Esophagus squamous epithelium (tissue), 5 donors: ENCODE measurements around the gene C19orf18. TPM values are rescaled to one million over a fixed set of nuclear protein-coding genes. Genes with fewer than 3 reads are reported as not detected.
A peak's percentile ranks its signal among the peaks of the same experiment; 100 is the strongest.

Source experiments
- DNase-seq: peaks from one replicate; lab custom pipeline; 2025; lab: John Stamatoyannopoulos, UW
- H3K27ac ChIP-seq, 4 donors: fragments of 200-600 bp; sonication (generic); one replicate each; pipeline ENCODE4 v1.5.1; 2016 to 2019; ENCODE audit warnings: mild to moderate bottlenecking in 1 of 4
- H3K27me3 ChIP-seq, 4 donors: fragments of 200-600 bp; sonication (generic); 1 replicate in 3 of 4; 2 replicates in 1 of 4; pipeline versions ENCODE4 v1.5.1 to v1.6.0; 2017 to 2021; ENCODE audit warnings: antibody characterized with exemption in 1 of 4
- H3K36me3 ChIP-seq, 3 donors: fragments of 200-600 bp; sonication (generic); one replicate each; pipeline ENCODE4 v1.5.1; 2016 to 2019
- H3K4me1 ChIP-seq, 3 donors: fragments of 200-600 bp; sonication (generic); one replicate each; pipeline ENCODE4 v1.5.1; 2017 to 2019
- H3K4me3 ChIP-seq, 4 donors: fragments of 200-600 bp; sonication (generic); 1 replicate in 3 of 4; 2 replicates in 1 of 4; pipeline ENCODE4 v1.5.1; 2016 to 2019; ENCODE audit warnings: mild to moderate bottlenecking in 2 of 4, moderate library complexity in 1 of 4
- H3K9me3 ChIP-seq, 3 donors: fragments of 200-600 bp; sonication (generic); one replicate each; pipeline ENCODE4 v1.5.1; 2016 to 2019
- CTCF ChIP-seq, 6 experiments: fragments of 450-650 bp in 4 of 6; fragments of 200-600 bp in 2 of 6; sonication (generic) in 2 of 6; IDR thresholded peaks; one replicate each; pipeline ENCODE4 v1.5.1; 2016 to 2019; ENCODE audit warnings: antibody characterized with exemption in 6 of 6, mild to moderate bottlenecking in 4 of 6, moderate library complexity in 4 of 6
- POLR2A ChIP-seq, 4 donors: fragments of 450-650 bp; IDR thresholded peaks; one replicate each; pipeline ENCODE4 v1.6.1; 2017; ENCODE audit warnings: antibody characterized with exemption in 4 of 4, mild to moderate bottlenecking in 4 of 4, moderate library complexity in 3 of 4
- WGBS, 2 donors: methylation state at CpG; one replicate each; pipeline ENCODE4 v1.1.5; 2018; 5-methylcytosine and 5-hydroxymethylcytosine counted together
- intact Hi-C: fragments of 100-400 bp; cut with DNase I; formaldehyde crosslinking; loops from one replicate; pipeline ENCODE4 v1.15.0; 2022
- total RNA-seq, 4 donors: library from RNA; depleted of rRNA; stranded (reverse); fragments of >200 nt; gene quantifications; one replicate each; pipeline ENCODE4 v1.1.0, GENCODE V29; 2016
- donor health status: DM: yes; HTN: yes; CAD: no.

The C19orf18 gene
- total RNA-seq, 4 donors from 2014 or later: 0.44 to 0.57 TPM; not detected in 2

- Histone ChIP-seq H3K4me1 (peaks cover 2 to 9% (median 6%) of the 10 kb centered on the region in 3 donors), H3K27ac (no peak overlapping the region), H3K27me3 (no peaks in the 10 kb centered on the region), H3K4me3 (no peak overlapping the region), H3K9me3 (peaks cover 0 to 89% (median 65%) of the 10 kb centered on the region in 3 donors), H3K36me3 (peaks cover 14 to 83% (median 34%) of the 10 kb centered on the region in 3 donors)
- no peak for DNase-seq
- 88 to 100% methylated on average over 3 of the region's 3 CpGs for WGBS, 2 donors
- intact Hi-C loops: no loop called here
- TF ChIP-seq POLR2A (IDR thresholded peaks at IDR 0.05): no peak
- TF ChIP-seq CTCF (IDR thresholded peaks at IDR 0.05): no peak
Measured at GRCh38 chr19:57941593-57941992, 32.7 kb downstream of the C19orf18 start.

- Histone ChIP-seq H3K4me1 (peaks cover 0 to 10% (median 0%) of the 10 kb centered on the region in 3 donors), H3K36me3 (peaks cover 0 to 67% (median 0%) of the 10 kb centered on the region in 3 donors), H3K9me3 (peaks cover 0 to 98% (median 74%) of the 10 kb centered on the region in 3 donors), H3K4me3 (peak overlapping the region in 1 of 4 donors; percentile 77), H3K27ac (no peak overlapping the region), H3K27me3 (no peaks in the 10 kb centered on the region)
- DNase-seq: no peak
- 83 to 89% methylated on average over 12 of the region's 12 CpGs for whole genome bisulfite sequencing, 2 donors
- intact Hi-C loops: no loop called here
- no peak for TF ChIP-seq CTCF (IDR thresholded peaks at IDR 0.05)
- no peak for TF ChIP-seq POLR2A (IDR thresholded peaks at IDR 0.05)
Measured at GRCh38 chr19:57935731-57936130, 38.6 kb downstream of the C19orf18 start.

DNA sequence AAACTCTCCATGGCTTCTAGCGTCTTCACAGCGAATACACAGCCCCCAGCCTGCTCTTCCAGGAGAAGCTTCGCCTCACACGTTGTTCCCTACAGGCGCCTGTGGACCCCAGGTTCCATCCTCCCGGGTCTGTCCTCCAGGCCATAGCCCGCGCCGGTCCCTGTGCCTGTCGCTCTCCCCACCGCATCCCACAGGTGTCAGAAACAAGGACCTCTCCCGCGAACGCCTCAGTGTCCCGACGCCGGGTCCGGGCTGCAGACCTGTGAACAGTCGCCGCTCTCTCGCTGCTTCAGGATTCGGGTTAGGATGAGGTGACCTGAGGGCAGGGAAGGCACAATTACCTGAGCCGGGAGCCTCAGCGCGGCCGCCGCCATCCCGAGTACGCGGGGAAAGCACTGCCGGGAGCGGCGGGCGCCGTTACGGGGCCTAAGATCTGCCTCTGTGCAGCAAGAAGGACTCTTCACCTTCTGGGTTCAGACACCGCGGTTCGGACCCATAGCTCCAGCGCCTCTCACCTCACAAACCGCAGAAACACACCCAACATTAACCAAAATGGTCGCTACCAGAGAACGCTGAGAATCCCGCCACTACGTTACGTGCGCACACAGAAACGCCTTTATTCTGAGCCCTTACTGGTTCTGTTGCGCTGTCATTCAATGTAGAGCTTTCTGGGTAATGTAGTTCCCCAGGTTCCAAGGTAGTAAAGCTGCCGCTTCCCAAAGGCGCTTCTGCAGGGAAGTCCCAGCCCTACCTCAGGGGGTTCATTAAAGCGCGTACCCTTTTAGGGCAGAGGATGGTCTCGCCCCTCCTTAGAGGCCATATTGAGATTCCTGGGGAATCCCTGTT, 39.3 kb downstream of the C19orf18 start, which contains the start of gene ZNF418:
Gene ZNF418 (minus strand): TSS at position 583 of the 846 bp plus-strand sequence. CDS start 1,580 bp downstream, outside the sequence.
- no peak for TF ChIP-seq POLR2A (IDR thresholded peaks at IDR 0.05)
- TF ChIP-seq CTCF (IDR thresholded peaks at IDR 0.05): no peak
- 13 to 20% methylated on average over 18 to 23 of the region's 54 CpGs for WGBS, 2 donors
- H3K27ac ChIP-seq: peak within 1 kb of the TSS; percentile 59 to 80 (median 78)
- H3K4me1 ChIP-seq: peaks cover 0 to 10% (median 0%) of the 10 kb centered on the region in 3 donors
- H3K9me3 ChIP-seq: peaks cover 0 to 100% (median 81%) of the 10 kb centered on the region in 3 donors
- H3K36me3 ChIP-seq: peaks cover 0 to 67% (median 0%) of the 10 kb centered on the region in 3 donors
- intact Hi-C loops: no loop called here
- DNase-seq: no peak
- H3K4me3 ChIP-seq: peak within 1 kb of the TSS; percentile 51 to 77 (median 63)
- H3K27me3 ChIP-seq: no peaks in the 10 kb centered on the region

DNA sequence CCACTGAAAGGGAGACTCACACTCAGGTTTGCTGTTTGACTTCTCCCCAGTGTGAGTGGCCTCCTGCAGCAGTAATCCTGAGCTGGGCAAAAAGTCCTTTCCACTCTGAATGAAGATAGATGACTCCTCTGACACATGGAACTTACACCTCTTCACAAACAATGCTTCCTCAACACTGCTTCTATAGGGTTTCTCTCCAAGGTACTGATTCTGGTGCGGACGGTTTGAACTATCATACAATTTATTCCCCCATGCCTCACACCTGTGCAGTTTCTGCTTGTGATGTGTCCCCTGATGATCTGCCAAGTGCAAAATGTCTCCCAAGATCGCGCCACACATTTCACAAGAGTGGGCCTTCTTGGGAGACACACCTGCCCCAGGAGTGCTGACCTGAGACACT, 46.7 kb downstream of the C19orf18 start:
- Histone ChIP-seq H3K4me3 (no peak overlapping the region), H3K36me3 (peaks cover 0 to 73% (median 0%) of the 10 kb centered on the region in 3 donors), H3K4me1 (no peaks in the 10 kb centered on the region), H3K27ac (no peak overlapping the region), H3K9me3 (peaks cover 0 to 97% (median 72%) of the 10 kb centered on the region in 3 donors), H3K27me3 (no peaks in the 10 kb centered on the region)
- TF ChIP-seq POLR2A (IDR thresholded peaks at IDR 0.05) (no peak), CTCF (IDR thresholded peaks at IDR 0.05) (no peak)
- DNase-seq: no peak
- intact Hi-C loops: no loop called here
- WGBS, 2 donors: 100% methylated on average over 2 to 4 of the region's 4 CpGs
